Measurements from ENCODE around the gene TCTN2. TPM values are rescaled to one million over a fixed set of nuclear protein-coding genes. Genes with fewer than 3 reads are reported as not detected.

Gene TCTN2
- total RNA-seq, 1 donor: 18.5 TPM

DNA sequence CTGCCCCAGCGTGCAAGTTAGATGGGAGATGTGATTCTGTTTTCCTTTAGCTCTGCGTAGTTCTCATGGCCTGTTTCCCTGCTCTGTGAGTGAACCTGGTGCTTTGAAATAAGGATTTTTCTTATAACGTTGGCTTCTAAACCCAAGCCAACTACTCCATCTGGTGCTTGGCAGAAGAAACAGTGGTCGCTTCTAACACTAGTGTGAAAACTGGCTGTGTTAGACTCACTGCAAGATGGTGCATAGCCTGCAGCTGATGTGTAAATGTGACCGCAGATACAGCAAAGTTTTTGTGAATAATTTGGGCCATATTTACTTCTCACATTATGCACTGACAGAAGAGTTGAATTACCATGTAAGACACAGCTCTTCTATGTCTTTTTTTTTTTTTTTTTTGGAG, 25.0 kb upstream of the TCTN2 start:
- TF ChIP-seq, protein P1, sequence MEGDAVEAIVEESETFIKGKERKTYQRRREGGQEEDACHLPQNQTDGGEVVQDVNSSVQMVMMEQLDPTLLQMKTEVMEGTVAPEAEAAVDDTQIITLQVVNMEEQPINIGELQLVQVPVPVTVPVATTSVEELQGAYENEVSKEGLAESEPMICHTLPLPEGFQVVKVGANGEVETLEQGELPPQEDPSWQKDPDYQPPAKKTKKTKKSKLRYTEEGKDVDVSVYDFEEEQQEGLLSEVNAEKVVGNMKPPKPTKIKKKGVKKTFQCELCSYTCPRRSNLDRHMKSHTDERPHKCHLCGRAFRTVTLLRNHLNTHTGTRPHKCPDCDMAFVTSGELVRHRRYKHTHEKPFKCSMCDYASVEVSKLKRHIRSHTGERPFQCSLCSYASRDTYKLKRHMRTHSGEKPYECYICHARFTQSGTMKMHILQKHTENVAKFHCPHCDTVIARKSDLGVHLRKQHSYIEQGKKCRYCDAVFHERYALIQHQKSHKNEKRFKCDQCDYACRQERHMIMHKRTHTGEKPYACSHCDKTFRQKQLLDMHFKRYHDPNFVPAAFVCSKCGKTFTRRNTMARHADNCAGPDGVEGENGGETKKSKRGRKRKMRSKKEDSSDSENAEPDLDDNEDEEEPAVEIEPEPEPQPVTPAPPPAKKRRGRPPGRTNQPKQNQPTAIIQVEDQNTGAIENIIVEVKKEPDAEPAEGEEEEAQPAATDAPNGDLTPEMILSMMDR (IDR thresholded peaks at IDR 0.05; ENCODE audit: insufficient read depth, low read length): no peak
- DNase-seq (ENCODE audit: low read depth): no peak
- H3K4me3 ChIP-seq (ENCODE audit: low read depth, low read length): no peak overlapping the region

DNA sequence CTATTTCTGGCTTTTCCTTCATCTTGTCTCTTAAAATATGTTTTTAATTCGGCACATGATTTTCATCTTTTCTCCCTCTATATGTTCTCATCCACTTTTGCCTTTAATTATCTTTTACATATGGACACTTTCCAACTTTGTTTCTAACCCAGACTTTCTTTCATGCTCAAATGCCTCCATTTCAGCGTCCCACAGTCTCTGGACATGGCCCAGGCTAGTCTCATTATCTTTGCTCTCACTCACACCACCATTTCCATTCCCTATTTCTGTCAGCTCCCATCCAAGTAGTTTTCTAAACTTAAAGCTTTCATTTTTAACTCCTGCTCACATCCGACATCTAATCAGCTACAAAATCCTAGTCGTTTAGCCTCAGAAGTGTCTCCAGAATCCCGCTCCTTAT, 22.5 kb upstream of the TCTN2 start:
- no peak overlapping the region for H3K4me3 ChIP-seq (ENCODE audit: low read depth, low read length)
- DNase-seq (ENCODE audit: low read depth): no peak
- TF ChIP-seq, protein P1 (IDR thresholded peaks at IDR 0.05; ENCODE audit: insufficient read depth, low read length): no peak

DNA sequence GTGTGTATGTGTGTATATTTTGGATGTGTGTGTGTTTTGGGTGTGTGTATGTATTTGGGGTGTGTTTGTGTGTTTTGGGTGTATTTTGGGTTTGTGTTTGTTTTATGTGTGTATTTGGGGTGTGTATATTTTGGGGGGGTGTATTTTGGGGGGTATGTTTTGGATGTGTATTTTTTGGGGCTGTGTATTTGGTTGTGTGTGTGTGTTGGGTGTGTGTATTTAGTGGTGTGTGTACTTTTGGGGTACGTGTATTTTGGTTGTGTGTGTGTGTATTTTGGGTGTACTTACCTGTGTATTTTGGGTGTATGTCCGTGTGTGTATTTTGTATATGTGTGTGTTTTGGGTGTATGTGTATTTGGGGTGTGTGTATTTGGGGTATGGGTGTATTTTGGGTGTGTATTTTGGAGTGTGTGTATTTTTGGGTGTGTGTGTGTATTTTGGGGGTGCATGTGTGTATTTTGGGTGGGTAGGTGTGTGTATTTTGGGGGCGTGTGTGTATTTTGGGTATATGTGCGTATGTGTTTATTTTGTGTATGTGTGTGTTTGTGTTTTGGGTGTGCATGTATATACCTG, 16.7 kb upstream of the TCTN2 start:
- no peak overlapping the region for H3K4me3 ChIP-seq (ENCODE audit: low read depth, low read length)
- no peak for DNase-seq (ENCODE audit: low read depth)
- TF ChIP-seq, protein P1 (IDR thresholded peaks at IDR 0.05; ENCODE audit: insufficient read depth, low read length): no peak

DNA sequence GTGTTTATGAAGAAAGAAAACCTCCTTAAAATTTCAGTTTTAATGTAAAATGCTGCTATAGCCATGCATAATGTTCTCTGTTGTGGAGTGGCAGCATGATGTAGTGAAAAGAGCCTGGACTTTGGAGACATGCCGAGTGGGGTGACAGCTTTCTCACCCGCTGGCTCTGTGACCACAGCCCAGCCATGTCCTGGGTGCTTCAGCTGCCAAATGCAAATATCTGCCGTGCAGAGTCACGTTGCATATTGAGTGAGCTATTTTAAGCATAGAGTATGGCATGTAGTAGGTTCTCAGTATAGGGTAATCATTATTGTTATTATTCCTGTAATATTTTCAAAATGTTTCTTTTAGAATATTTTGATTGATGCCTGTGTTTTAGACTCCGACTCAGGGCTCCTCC, 15.5 kb upstream of the TCTN2 start:
- H3K4me3 ChIP-seq (ENCODE audit: low read depth, low read length): no peak overlapping the region
- DNase-seq (ENCODE audit: low read depth): no peak
- TF ChIP-seq, protein P1 (IDR thresholded peaks at IDR 0.05; ENCODE audit: insufficient read depth, low read length): no peak

DNA sequence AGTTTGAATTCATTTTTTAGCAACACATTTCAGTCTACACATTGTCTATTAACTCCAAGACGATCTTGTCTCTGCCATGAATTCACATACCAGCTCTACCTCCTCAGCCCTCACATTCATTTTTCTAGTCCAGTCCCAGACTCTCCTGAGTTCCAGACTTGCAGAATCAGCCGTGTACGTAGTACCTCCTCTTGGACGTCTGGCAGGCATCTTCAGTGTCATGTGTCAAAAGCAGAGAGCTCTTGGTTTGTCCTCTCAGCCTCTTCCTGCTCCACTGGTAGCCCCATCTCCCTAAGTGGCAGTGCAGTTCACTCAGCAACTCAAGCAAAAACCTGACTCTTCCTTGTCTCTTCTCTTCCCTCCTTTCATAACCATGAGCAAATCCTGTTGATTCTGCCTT, 14.5 kb upstream of the TCTN2 start:
- no peak for DNase-seq (ENCODE audit: low read depth)
- TF ChIP-seq, protein P1 (IDR thresholded peaks at IDR 0.05; ENCODE audit: insufficient read depth, low read length): no peak
- no peak overlapping the region for H3K4me3 ChIP-seq (ENCODE audit: low read depth, low read length)

DNA sequence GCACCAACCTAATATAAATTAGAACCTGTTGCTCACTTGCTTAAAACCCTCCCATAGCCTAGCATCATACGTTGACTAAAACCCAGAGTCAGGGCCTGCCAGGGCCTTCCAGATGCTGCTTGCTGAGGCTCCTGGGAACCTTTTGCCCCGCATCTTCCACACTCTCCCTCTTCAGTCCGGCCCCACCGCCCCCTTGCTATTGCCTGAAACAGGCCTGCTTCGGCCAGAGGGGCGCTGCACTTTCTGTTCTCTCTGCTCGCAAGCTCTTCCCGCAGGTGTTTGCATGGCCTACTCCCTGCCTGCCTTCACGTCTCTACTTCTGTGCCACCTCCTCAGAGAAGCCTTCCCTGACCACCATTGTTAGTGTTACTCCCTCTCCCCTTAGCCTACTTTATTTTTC, 13.7 kb upstream of the TCTN2 start:
- H3K4me3 ChIP-seq (ENCODE audit: low read depth, low read length): no peak overlapping the region
- no peak for DNase-seq (ENCODE audit: low read depth)
- TF ChIP-seq, protein P1 (IDR thresholded peaks at IDR 0.05; ENCODE audit: insufficient read depth, low read length): no peak

All from fibroblast of the aortic adventitia (primary cell).